Measurements from ENCODE around the gene CTSF. TPM values are rescaled to one million over a fixed set of nuclear protein-coding genes. Genes with fewer than 3 reads are reported as not detected.

The CTSF gene
- total and polyA plus RNA-seq, 2 of the 13 experiments (the other 11 are each of a cell fraction or from before 2014, with no cell fraction given), result not detected

DNA sequence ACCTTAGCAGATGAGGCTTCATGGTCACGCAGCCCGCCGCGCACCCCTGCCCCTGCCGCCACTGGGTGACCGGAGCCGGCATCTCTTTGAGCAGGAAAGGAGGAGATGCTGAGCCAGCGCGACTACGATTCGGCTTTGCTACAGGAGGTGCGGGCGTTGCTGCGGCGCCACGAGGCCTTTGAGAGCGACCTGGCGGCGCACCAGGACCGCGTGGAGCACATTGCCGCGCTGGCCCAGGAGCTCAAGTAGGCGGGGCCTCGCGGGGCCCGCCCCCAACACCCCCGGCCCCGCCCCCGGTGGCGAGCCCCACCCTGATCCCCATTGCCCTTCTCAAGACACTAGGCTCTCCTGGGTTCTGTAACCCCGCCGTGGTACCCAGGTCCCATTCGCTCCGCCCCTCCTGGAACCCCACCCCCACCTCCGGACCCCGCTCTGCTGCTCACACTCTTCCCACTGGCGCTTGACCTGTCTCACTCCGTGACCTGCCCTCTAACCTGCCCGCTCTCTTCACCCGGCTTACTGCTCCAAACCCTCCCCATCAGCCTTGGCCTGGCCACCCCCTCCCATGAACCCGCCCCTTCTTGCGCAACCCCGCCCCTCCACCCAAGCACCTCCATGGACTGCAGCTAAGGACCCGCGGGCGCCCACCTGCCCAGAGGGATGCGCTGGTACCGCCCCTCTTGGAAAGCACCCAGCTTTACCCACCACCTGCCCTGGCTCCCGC lies 9.1 kb downstream of the CTSF start:
- ATAC-seq (no peak), FAIRE-seq (no peak), DNase-seq (ENCODE audit: low spot score) (no peak)
- H4K20me1 ChIP-seq (ENCODE audit: insufficient read depth, low read length), result no peaks in the 10 kb centered on the region
- in situ Hi-C loops (cut with HindIII; ENCODE audit: extremely low pct_ligation_motif_present, low pct_unique_long_range_greater_than_20kb) (loop anchor here (25.0 kb wide), 1 partner anchor 278 kb away; the partner anchor contains the start of gene RCE1), intact Hi-C loops (cut with micrococcal nuclease; ENCODE audit: unreplicated experiment) (no loop called here)
- H3K4me2 ChIP-seq (ENCODE audit: low read depth, low read length), result no peak overlapping the region
- TF ChIP-seq RBM22 (optimal IDR thresholded peaks at IDR 0.05; ENCODE audit: low read length) (no peak), ZNF564 (CRISPR knock-in tag; IDR thresholded peaks at IDR 0.05) (no peak), CEBPB (IDR thresholded peaks at IDR 0.05; ENCODE audit: borderline replicate concordance, low read depth, low read length) (peak; percentile 12; the same call in 1 of the 2 replicates)
- H3K79me2 ChIP-seq (ENCODE audit: insufficient read depth, low read length), result no peaks in the 10 kb centered on the region
- H3K27ac ChIP-seq (ENCODE audit: extremely low read length, insufficient read depth, low read length), result no peak overlapping the region
- no peak overlapping the region for H2AFZ ChIP-seq (ENCODE audit: low read length)
- no TSS peak for BruUV-seq (replicated peaks)
- no peak overlapping the region for H3K4me3 ChIP-seq (replicated peaks in 1 of 3; ENCODE audit: insufficient read depth in 1 of 3, low read depth in 2 of 3, low read length in 3 of 3)
- H3K4me1 ChIP-seq (ENCODE audit: insufficient read depth, low read length), result no peaks in the 10 kb centered on the region
- H3K9me3 ChIP-seq (ENCODE audit: low read length), result no peaks in the 10 kb centered on the region
- no peak overlapping the region for H3K9ac ChIP-seq (ENCODE audit: insufficient read depth, low read depth, low read length)
- WGBS (ENCODE audit: low lambda C conversion rate), result 29% methylated on average over 18 of the region's 50 CpGs
- ChIA-PET CTCF (ENCODE audit: low intra/inter-chr PET ratio, low total read pairs) (no interaction called here), POLR2A (interaction anchor here (0.5 to 0.8 kb wide), 2 partner anchors 48 to 58 kb away, joined by 3 read pairs; no protein-coding TSS in a partner anchor)
- H3K27me3 ChIP-seq (ENCODE audit: control insufficient read depth in 1 of 2, insufficient read depth in 2 of 2, low read length in 2 of 2), result peaks cover 2 to 67% of the 10 kb centered on the region in 2 experiments; a peak in 4 of 5 replicates
- no peaks in the 10 kb centered on the region for H3K36me3 ChIP-seq (replicated peaks in 1 of 2; ENCODE audit: control insufficient read depth in 1 of 2, insufficient read depth in 2 of 2, low read length in 2 of 2)

DNA sequence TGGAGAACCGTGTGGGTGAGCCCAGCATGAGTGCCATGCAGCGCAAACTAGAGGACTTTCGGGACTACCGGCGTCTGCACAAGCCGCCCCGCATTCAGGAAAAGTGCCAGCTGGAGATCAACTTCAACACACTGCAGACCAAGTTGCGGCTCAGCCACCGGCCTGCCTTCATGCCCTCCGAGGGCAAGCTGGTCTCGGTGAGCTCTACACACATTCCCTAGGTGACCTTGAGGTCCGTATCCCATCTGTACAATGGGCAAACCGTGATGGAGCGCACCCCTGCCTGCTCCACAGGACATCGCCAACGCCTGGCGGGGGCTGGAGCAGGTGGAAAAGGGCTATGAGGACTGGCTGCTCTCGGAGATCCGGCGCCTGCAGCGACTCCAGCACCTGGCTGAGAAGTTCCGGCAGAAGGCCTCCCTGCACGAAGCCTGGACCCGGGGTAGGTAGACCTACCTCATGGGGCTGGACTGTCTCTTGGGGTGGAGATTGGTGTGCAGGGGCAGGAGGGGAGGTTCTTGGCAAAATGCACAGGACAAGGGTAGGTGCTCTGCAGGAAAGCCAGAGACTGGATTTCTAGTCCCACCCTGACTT lies 10.6 kb downstream of the CTSF start:
- FAIRE-seq (no peak), ATAC-seq (no peak), DNase-seq (ENCODE audit: low spot score) (no peak)
- H3K36me3 ChIP-seq (replicated peaks in 1 of 2; ENCODE audit: control insufficient read depth in 1 of 2, insufficient read depth in 2 of 2, low read length in 2 of 2), result no peaks in the 10 kb centered on the region
- no peak overlapping the region for H3K9ac ChIP-seq (ENCODE audit: insufficient read depth, low read depth, low read length)
- BruUV-seq (replicated peaks), result no TSS peak
- no peak overlapping the region for H2AFZ ChIP-seq (ENCODE audit: low read length)
- H3K4me2 ChIP-seq (ENCODE audit: low read depth, low read length), result no peak overlapping the region
- no peaks in the 10 kb centered on the region for H3K9me3 ChIP-seq (ENCODE audit: low read length)
- TF ChIP-seq, protein P1, sequence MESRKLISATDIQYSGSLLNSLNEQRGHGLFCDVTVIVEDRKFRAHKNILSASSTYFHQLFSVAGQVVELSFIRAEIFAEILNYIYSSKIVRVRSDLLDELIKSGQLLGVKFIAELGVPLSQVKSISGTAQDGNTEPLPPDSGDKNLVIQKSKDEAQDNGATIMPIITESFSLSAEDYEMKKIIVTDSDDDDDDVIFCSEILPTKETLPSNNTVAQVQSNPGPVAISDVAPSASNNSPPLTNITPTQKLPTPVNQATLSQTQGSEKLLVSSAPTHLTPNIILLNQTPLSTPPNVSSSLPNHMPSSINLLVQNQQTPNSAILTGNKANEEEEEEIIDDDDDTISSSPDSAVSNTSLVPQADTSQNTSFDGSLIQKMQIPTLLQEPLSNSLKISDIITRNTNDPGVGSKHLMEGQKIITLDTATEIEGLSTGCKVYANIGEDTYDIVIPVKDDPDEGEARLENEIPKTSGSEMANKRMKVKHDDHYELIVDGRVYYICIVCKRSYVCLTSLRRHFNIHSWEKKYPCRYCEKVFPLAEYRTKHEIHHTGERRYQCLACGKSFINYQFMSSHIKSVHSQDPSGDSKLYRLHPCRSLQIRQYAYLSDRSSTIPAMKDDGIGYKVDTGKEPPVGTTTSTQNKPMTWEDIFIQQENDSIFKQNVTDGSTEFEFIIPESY (CRISPR knock-in tag; IDR thresholded peaks at IDR 0.05), result 0 out of 2 replicates have a peak, but pooled peaks have one; percentile 48
- no peak for TF ChIP-seq SOX13 (IDR thresholded peaks at IDR 0.05)
- no peak for TF ChIP-seq SOX13 (CRISPR knock-in tag; conservative IDR thresholded peaks at IDR 0.05 in 1 of 2, IDR thresholded peaks at IDR 0.05 in 1 of 2)
- intact Hi-C loops (cut with micrococcal nuclease; ENCODE audit: unreplicated experiment), result no loop called here
- CTCF ChIA-PET (ENCODE audit: low intra/inter-chr PET ratio, low total read pairs), result no interaction called here
- peaks cover 2 to 55% of the 10 kb centered on the region in 2 experiments; a peak in 4 of 5 replicates for H3K27me3 ChIP-seq (ENCODE audit: control insufficient read depth in 1 of 2, insufficient read depth in 2 of 2, low read length in 2 of 2)
- no peak overlapping the region for H3K4me3 ChIP-seq (replicated peaks in 1 of 3; ENCODE audit: insufficient read depth in 1 of 3, low read depth in 2 of 3, low read length in 3 of 3)
- in situ Hi-C loops (cut with HindIII; ENCODE audit: extremely low pct_ligation_motif_present, low pct_unique_long_range_greater_than_20kb), result loop anchor here (25.0 kb wide), 1 partner anchor 279 kb away; the partner anchor contains the start of gene RCE1
- no peaks in the 10 kb centered on the region for H3K4me1 ChIP-seq (ENCODE audit: insufficient read depth, low read length)
- no peaks in the 10 kb centered on the region for H4K20me1 ChIP-seq (ENCODE audit: insufficient read depth, low read length)
- no peak overlapping the region for H3K27ac ChIP-seq (ENCODE audit: extremely low read length, insufficient read depth, low read length)
- no peaks in the 10 kb centered on the region for H3K79me2 ChIP-seq (ENCODE audit: insufficient read depth, low read length)
- POLR2A ChIA-PET, result no interaction called here
- 63% methylated on average over 11 of the region's 24 CpGs for WGBS (ENCODE audit: low lambda C conversion rate)
